ENCODE results near the gene KCNQ5.
A peak's percentile ranks its signal among the peaks of the same experiment; 100 is the strongest.
"Not testable (repeated sequence)": the region's sequence is repeated elsewhere in the genome, so short reads cannot be mapped to it uniquely, and the experiment has no call there.

KCNQ5 gene

DNA sequence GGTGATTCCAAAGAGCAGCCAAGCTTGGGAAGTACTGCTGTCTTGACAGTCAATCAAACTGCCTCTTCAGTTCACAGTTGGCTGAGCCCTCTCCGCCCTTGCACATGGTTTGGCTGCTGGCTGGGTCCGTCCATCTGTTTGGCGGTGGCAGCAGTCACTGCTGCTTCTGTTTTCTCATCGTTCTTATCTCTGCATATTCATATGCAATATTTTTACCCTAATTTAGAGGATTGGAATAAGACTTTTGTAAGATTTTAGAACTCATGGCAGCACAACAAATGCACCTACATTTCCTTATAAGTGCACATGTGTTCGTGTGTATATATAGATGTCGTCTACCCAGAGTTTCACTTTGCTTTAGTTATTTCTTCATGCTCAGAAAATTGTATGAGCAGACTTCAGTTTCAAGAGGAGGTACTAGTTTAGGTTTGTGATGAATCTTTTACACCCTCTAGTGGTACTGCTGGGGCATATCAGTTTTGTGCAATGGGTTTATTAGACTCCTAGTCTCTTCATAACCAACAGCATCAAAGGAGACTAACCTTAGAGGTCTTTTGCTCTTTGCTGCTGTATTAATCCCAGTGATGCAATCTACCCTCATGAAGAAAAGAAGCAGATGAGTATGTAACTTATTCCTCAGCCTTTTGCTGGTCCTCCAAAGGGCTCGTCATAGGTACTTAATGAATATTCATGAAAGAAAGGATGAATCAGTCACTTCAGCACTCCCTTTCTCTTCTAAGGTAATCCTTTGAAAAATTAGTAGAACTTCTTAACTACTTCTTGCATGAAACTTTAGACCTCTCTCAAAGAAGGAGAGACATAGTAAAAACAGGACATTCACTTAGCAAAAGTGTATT lies 559.1 kb downstream of the KCNQ5 start:
- peak; percentile 65 for DNase-seq (ENCODE audit: low read depth)

DNA sequence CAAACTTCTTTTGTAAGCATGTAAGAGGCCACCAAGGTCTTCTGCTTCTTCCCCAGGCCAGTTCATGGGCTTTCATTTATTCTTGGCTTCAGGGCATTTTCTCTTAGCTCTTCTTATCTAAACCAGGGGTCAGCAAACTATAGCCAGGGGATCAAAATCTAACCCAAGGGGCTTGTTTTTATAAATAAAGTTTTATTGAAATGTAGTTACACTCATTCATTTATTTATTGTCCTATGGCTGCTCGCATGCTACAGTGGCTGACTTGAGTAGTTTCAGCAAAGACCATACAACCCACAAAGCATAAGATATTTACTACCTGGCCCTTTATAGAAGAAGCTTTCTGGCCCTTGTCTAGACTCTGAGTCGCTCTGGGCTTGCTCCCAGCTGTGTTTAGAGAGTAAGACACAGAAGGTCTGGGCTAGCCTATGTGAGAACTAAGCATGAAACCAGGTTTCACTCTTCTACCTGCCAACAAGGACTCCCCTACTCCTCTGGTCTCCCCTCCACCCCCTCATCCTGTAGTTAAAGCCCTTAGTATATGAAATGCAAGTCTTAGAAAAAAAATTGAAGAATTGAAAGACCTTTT lies 560.2 kb downstream of the KCNQ5 start:
- no peak for DNase-seq (ENCODE audit: low read depth)

DNA sequence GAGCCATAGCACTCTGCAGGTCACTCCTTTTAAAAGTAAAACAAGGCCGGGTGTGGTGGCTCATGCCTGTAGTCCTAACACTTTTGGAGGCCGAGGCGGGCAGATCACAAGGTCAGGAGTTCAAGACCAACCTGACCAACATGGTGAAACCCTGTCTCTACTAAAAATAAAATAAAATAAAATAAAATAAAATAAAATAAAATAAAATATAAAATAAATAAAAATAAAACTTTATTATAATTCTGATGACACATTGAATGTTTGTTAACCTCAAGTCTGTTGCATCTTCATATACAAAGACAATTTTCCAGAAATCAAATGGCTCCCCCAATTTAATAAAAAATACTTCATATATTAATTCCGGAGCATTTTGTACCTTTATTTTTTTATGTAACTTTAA lies 571.4 kb downstream of the KCNQ5 start:
- DNase-seq (ENCODE audit: low read depth) = not testable (repeated sequence)

DNA sequence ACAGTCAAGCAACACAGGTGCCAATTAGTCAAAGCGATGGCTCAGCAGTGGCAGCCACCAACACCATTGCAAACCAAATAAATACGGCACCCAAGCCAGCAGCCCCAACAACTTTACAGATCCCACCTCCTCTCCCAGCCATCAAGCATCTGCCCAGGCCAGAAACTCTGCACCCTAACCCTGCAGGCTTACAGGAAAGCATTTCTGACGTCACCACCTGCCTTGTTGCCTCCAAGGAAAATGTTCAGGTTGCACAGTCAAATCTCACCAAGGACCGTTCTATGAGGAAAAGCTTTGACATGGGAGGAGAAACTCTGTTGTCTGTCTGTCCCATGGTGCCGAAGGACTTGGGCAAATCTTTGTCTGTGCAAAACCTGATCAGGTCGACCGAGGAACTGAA lies 572.9 kb downstream of the KCNQ5 start:
- no peak for DNase-seq (ENCODE audit: low read depth)

DNA sequence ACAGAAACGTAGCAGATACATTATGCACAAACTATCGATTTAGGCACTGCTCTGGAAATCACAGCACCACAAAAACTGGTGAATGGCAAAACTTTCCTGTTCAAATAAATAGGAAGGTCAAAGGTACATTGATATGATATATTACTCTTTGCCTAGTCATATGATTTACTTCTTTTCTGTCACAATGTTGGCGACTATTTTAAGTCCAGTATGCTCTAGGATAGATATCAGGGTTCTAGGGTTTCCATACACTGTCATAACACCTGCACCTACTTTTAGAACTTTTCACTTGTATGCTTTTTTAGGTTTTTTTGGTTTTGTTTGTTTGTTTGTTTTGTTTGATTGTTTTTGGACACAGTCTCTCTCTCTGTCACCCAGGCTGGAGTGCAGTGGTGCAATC lies 578.4 kb downstream of the KCNQ5 start:
- DNase-seq (ENCODE audit: low read depth) = no peak

DNA sequence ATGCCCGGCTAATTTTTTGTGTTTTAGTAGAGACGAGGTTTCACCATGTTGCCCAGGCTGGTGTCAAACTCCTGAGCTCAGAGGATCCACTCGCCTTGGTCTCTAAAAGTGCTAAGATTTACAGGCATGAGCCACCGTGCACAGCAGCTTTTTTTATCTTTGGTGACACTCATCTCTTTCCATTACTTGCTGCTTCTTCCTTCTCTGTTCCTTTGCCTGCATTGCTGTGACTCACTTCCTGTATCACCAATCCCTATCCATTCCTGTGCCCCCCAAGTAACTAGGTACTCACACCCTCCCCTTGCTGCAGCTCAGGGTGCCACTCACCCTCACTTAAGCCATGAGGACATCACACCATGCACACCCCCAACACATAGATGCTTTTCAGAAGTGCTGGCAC lies 578.9 kb downstream of the KCNQ5 start:
- DNase-seq (ENCODE audit: low read depth) = no peak

DNA sequence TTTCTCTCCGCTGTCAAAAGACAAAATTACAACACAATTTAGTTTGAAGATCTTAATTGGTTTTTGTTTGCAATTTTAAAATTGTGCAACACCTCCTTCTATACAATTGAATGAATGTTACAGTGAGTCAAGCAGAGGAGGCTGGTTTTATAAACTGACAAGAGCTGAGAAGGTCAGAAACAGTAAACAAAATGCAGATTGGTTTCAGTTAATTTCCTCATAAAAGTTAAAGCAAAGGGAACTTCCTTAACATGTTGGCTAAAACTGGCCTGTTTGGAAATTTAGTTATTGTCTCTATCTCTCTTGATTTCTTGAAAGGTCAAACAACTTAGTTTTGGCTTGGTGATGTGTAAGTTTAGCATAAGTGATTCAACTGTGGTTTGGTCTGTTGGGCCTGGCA lies 581.2 kb downstream of the KCNQ5 start:
- DNase-seq (ENCODE audit: low read depth) = no peak

DNA sequence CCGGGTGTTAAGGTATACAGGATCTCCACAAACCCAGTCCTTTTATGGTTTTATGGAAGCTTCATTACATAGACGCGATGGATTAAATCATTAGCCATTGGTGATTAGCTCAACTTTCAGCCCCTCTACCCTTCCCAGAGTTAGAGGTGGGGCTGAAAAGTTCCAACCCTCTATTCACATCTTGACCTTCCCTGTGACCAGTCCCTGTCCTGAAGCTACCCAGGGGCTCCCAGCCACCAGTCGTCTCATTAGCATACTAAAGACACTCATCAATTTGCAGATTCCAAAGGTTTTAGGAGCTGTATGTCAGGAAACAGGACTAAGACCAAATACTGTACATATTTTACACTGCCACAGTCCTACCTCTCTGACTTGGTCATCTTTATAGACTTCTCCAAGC lies 582.4 kb downstream of the KCNQ5 start:
- DNase-seq (ENCODE audit: low read depth) = no peak

DNA sequence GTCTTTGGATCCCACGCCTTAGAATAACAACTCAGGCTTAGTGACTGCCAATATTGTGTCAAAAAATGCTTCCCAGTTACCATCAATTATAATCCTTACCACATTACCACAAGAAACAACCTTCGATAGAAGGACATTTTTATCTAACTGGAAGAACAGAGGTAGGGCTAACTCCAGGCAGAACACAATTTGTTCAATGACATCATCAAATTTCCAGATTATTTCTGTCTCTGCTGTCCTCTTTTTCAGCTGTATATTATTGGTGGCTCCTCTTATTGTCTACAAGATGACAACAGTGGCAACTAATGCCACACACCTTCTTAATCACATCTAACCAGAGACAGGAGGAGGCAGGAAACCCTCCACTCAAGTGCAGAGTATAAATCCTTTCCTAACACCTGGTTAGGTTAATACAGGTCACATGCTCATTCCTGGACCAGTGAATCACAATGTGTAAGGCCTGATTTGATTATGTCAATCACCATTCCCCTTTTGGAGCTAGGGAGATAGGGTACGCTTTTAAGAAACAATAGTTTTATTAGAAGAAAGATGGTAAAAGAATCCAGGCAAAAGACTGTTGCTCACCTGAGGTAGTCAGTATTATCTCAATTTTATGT lies 585.5 kb downstream of the KCNQ5 start:
- no peak for DNase-seq (ENCODE audit: low read depth)

DNA sequence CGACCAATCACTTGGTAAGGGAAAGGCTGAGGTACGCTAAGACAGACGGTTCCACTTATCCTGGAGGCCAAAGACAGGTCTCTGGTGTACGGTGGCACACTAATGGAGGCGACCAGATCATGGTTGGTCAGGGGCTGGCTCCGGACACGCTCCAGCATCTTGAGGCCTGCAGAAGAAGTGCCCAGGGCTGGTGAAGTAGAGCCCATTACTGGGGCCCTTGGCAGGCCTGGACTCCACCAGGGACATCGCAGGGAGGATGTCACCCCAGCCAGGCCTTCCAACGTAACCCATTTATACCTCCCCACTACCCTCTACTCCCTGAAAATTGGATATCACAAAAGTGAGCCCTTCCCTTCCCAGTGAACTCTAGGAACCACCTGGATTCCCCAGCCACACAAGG lies 587.3 kb downstream of the KCNQ5 start:
- DNase-seq (ENCODE audit: low read depth) = no peak

DNA sequence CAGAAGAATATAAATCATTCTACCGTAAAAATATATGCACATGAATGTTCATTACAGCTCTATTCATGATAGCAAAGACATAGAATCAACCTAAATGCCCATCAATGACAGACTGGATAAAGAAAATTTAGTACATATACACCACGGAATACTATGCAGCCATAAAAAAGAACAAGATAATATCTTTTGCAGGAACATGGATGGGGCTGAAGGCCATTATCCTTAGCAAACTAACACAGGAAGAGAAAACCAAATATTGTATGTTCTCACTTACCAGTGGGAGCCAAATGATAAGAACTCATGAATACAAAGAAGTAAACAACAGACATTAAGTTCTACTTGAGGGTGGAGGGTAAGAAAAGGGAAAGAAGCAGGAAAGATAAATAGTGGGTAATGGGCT lies 595.0 kb downstream of the KCNQ5 start:
- no peak for DNase-seq (ENCODE audit: low read depth)

DNA sequence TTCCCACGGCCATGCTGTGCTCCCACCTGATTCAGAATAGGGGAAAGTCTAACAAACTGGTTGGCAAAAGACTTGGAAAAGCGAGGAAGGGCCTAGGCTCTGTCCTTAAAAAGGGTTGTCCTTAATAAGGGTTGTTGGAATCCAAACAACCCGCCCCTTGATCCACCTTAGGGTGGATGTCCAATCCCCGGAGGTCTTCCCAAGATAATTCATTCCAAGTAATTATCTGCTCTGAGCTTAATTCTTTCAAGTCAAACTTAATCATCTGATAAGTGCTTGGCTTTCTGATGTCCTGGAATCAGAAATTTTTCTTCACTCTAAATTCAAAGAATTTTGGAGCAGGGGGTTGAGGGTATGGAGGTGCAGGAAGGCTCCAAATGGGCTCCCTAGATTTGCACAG lies 603.5 kb downstream of the KCNQ5 start, which contains the start of gene KHDC1L:
Gene KHDC1L, minus strand, starts transcription at position 101 of the 400 bp plus-strand sequence. Its CDS starts 88 bp downstream, at position 13.
- no peak for DNase-seq (ENCODE audit: low read depth)

DNA sequence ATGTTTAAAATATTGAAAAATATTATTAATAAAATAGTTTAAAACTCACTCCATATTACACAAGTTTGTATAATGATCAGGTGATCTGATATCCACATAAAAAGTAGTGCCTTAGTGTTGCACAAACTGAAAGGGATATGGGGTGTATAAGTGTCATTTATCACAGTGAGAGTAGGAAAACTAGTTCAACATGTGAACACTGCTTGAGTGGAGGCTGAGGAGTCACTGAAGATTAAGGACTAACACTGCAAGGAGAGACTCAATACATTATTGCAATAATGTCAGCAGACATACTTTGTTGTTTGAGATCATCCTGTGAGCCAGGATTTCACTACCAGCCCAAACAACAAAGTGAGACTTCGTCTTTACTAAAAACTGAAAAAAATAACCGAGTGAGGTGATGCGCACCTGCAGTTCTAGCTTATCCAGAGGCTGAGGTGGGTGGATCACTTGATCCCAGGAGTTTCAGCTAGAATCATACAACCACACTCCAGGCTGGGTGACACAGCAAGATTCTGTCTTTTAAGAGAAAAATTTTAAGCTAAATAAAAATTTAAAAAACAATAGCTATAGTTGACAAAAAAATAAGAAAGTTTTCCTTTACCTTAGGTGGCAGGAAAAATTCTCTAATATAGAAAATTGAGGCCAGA lies 605.9 kb downstream of the KCNQ5 start:
- DNase-seq (ENCODE audit: low read depth) = no peak

DNA sequence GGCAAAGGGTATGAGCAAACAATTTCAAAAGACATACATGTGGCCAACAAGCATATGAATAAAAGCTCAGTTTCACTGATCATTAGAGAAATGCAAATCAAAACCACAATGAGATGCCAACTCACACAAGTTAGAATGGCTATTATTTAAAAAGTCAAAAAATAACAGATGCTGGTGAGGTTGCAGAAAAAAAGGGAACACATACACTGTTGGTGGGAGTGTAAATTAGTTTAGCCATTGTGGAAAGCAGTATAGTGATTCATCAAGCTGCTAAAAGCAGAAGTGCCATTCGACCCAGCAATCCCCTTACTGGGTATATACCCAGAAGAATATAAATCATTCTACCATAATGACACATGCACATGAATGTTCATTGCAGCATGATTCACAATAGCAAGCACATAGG lies 610.1 kb downstream of the KCNQ5 start:
- no peak for DNase-seq (ENCODE audit: low read depth)

DNA sequence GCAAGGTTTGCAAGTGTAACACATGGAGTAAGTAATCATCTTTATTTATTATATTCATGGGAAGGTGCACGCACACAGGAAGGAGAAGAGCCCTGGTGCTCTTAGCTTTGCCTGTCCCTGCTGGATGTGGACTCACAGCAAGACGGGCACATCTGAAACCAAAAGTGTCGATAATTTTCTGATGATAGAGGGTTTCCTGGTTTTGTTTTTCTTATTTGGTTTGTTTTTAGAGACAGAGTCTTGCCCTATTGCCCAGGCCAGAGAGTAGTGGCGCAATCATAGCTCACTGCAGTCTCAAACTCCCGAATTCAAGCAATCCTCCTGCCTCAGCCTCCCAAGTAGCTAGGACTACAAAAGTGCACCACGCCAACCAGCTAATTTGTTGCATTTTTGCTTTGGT lies 611.2 kb downstream of the KCNQ5 start:
- no peak for DNase-seq (ENCODE audit: low read depth)

DNA sequence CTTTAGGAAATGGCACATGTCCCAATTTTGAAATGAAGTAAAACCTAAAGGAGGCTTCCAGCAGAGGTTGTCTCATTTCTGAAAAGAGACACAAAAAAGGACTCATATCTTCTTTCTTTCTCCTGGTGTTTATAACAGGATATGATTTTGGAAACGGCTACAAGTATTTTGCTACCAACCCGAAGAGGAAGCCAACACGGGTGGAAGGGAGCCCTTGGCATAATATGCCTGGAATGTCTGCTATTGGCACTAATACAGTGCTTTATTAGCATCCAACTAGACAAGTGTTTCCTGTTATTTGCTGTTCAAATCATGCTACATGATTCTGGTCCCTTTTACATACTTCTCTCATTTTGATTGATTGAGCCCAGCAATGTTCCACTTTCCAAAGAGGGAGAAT lies 612.1 kb downstream of the KCNQ5 start:
- DNase-seq (ENCODE audit: low read depth) = not testable (repeated sequence)

DNA sequence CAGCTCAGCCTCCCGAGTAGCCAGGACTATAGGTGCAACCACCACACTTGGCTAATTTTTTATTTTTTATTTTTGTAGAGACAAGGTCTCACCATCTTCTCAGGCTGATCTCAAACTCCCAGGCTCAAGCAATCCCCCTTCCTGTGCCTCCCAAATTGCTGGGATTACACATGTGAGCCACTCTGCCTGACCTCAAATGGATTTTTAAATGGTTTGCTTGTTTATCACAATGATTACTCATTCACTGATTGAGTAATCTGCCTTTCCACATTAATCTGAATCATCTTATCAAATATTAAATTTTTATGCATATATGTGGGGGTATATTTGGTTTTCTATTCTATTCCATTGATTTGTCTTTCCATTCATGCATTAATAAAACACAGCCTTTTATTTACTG lies 612.9 kb downstream of the KCNQ5 start:
- peak; percentile 72 for DNase-seq (ENCODE audit: low read depth)

DNA sequence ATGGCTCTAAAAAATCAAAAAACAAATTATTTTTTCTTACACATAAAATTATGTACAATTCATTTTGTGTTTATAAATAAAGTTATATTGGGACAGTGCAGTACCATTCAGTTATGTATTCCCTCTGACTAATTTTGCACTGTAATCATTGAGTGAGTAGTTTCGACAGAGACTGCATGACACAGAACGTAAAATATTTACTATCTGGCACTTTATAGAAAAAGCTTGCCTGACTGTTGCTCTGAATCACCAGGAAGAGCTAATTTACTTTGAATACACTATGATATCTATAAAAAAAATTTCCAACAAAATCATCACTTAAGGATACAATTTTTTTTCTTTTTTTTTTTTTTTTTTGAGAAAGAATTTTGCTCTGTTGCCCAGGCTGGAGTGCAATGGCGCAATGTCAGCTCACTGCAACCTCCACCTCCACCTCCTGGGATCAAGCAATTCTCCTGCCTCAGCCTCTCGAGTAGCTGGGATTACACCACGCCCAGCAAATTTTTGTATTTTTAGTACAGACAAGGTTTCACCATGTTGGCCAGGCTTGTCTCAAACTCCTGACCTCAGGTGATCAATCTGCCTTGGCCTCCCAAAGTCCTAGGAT lies 614.4 kb downstream of the KCNQ5 start:
- peak; percentile 93 for DNase-seq (ENCODE audit: low read depth)

DNA sequence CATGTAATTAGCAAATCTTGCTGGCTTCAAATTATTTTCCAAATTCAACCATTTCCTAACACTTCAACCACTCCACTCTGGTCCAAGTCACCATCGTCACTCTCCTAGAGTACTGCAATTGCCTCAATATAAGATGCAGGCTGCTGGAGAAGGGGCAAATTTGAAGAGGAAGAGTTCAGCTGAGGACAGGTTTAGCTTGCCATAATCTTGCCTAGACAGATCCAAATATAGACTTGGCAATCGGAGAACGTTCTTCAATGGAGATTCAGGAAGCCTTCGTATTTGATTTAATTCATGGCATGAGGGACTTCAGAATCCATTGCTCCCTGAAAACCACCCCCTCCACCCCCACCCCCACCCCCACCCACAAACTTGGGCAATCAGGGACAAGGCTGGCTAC lies 618.9 kb downstream of the KCNQ5 start:
- DNase-seq (ENCODE audit: low read depth) = no peak

DNA sequence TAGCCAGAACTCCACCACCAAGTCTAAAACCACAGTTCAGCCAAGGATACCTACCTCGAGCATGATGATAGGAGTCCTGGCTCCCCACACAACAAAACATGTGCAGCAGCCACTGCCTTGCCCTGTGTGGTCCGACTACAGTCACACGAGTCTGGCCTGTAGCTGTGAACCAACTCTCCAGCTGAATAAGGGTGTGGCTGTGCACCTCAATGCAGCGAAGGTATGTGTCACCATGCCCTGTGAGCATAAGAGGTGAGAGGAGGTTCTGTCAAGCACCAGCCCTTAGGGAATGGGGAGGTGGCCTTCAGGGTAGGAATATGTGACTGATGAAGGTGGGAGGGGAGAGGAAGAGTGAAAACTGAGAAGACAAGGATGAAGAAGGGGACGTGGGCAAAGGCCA lies 620.1 kb downstream of the KCNQ5 start:
- DNase-seq (ENCODE audit: low read depth) = no peak
